OCI-LY7 (cell line): Measurements from ENCODE around the gene KCNIP3. TPM values are rescaled to one million over a fixed set of nuclear protein-coding genes. Genes with fewer than 3 reads are reported as not detected.

Source experiments
- BruUV-seq: library from RNA; stranded (reverse); fragments of 400-500 nt; replicated peaks from 2 replicates; lab custom pipeline; 2021; lab: Mats Ljungman, UMichigan
- CTCF ChIA-PET: fragments of 300-600 bp; sonication (Branson Sonifier 250); formaldehyde crosslinking; loops from one replicate; lab custom pipeline; 2022; ENCODE audit warnings: antibody characterized with exemption; ENCODE audit not compliant: unreplicated experiment; lab: Charles Lee
- POLR2A ChIA-PET: fragments of 300-600 bp; sonication (Branson Sonifier 250); formaldehyde crosslinking; loops from one replicate; lab custom pipeline; 2022; ENCODE audit warnings: antibody characterized with exemption; lab: Charles Lee
- DNase-seq: peaks from one replicate; pipeline ENCODE4 v3.0.0-alpha.2; 2015; ENCODE audit warnings: low spot score
- H2AFZ ChIP-seq: fragments of 200-600 bp; sonication (generic), shearing (Covaris generic); 2 replicates; pipeline ENCODE4 v1.6.1; 2014; ENCODE audit warnings: mild to moderate bottlenecking, antibody characterized with exemption, low read length, moderate library complexity
- H3K27ac ChIP-seq: fragments of 200-600 bp; sonication (generic); 2 replicates; pipeline ENCODE4 v1.5.1; 2014; ENCODE audit warnings: mixed run types, low read depth, mild to moderate bottlenecking, moderate library complexity, low read length, inconsistent platforms; ENCODE audit not compliant: poor library complexity, severe bottlenecking
- H3K36me3 ChIP-seq: fragments of 200-600 bp; sonication (generic); 2 replicates; pipeline ENCODE4 v1.6.1; 2014; ENCODE audit warnings: mild to moderate bottlenecking, antibody characterized with exemption, low read length, moderate library complexity, mixed read lengths; ENCODE audit not compliant: insufficient read depth
- H3K4me1 ChIP-seq: fragments of 200-600 bp; sonication (generic); 2 replicates; pipeline ENCODE4 v1.5.1; 2014; ENCODE audit warnings: mild to moderate bottlenecking, low read length; ENCODE audit not compliant: insufficient read depth, poor library complexity, severe bottlenecking
- H3K4me2 ChIP-seq: fragments of 200-600 bp; sonication (generic); 2 replicates; pipeline ENCODE4 v1.6.1; 2014; ENCODE audit warnings: mild to moderate bottlenecking, low read length
- H3K4me3 ChIP-seq: fragments of 200-600 bp; sonication (generic); 2 replicates; pipeline ENCODE4 v1.5.1; 2014; ENCODE audit warnings: mild to moderate bottlenecking, low read depth, low read length; ENCODE audit not compliant: poor library complexity, severe bottlenecking
- H3K79me2 ChIP-seq: fragments of 200-600 bp; sonication (generic); 2 replicates; pipeline ENCODE4 v1.6.1; 2016; ENCODE audit warnings: low read depth, mild to moderate bottlenecking, low read length, moderate library complexity, mixed read lengths; ENCODE audit not compliant: insufficient read depth
- H3K9me2 ChIP-seq: fragments of 200-600 bp; sonication (generic); 2 replicates; pipeline ENCODE4 v1.6.1; 2016; ENCODE audit warnings: mild to moderate bottlenecking, low read length, mixed read lengths; ENCODE audit not compliant: insufficient read depth
- H3K9me3 ChIP-seq: fragments of 200-600 bp; sonication (generic); 2 replicates; pipeline ENCODE4 v1.6.1; 2014; ENCODE audit warnings: mild to moderate bottlenecking, mixed run types, low read length, mixed read lengths
- H4K20me1 ChIP-seq: fragments of 200-600 bp; sonication (generic); 2 replicates; pipeline ENCODE4 v1.6.1; 2014; ENCODE audit warnings: mild to moderate bottlenecking, antibody characterized with exemption, low read length, moderate library complexity, mixed read lengths; ENCODE audit not compliant: insufficient read depth
- EZH2phosphoT487 ChIP-seq: fragments of 200-600 bp; sonication (generic); IDR thresholded peaks from 2 replicates; pipeline ENCODE4 v1.6.1; 2018; ENCODE audit warnings: low read depth, borderline replicate concordance, mild to moderate bottlenecking, mixed run types, antibody characterized with exemption, low read length, moderate library complexity, mixed read lengths
- intact Hi-C: fragments of 100-400 bp; cut with micrococcal nuclease; formaldehyde crosslinking; loops from one replicate; pipeline ENCODE4 v1.10.0; 2022; ENCODE audit not compliant: unreplicated experiment
- total RNA-seq, 2 experiments: library from RNA; depleted of rRNA in 1 of 2; stranded (reverse); fragments of >200 nt in 1 of 2; shearing (Covaris generic) in 1 of 2; gene quantifications; 2 replicates each; pipeline ENCODE4 v1.2.3, GENCODE V29; 2014 to 2022
- TF ChIP-seq, protein P1 (sequence below): fragments of 200-600 bp; sonication (generic); conservative IDR thresholded peaks from 2 replicates; pipeline ENCODE4 v1.5.1; 2014; ENCODE audit warnings: mild to moderate bottlenecking, antibody characterized with exemption, low read length, moderate library complexity, mixed read lengths

The KCNIP3 gene
- total RNA-seq, 2 experiments from 2014 or later, result not detected

DNA sequence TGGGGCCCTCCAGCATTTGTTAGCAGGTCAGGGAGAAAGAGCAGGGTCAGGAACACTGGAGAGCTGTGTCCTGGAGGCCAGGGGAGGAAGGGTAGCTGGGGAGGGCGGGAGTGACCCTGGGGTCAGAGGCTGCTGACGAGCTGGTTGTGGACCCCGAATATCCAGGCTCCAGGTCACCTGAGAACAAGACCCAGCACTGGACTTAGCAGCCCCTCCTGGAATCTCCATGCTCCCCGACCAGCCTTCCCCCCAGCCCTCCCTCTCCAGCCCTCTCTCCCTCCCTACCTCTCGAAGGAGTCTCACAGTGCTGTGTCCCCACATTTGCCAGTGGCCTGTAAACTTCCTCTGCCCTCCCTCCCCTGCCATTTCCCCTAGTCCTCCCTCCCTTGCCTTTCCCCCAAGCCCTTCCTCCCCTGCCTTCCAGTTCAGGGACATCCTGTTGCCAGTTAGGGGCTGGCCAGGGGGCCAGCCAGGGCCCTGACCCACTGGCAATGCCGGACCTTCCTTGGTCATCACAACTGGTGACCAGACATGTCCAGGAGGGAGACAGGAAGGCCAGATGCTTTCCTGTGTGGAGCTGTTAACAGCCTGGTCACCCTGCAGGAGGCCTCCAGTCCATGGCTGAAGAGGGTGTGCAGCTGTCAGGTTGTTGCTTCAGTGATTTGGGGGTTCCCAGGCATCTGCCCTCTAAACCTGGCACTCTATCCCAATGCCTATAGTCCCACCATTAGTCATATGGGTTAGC lies 55.3 kb downstream of the KCNIP3 start:
- POLR2A ChIA-PET, result no interaction called here

DNA sequence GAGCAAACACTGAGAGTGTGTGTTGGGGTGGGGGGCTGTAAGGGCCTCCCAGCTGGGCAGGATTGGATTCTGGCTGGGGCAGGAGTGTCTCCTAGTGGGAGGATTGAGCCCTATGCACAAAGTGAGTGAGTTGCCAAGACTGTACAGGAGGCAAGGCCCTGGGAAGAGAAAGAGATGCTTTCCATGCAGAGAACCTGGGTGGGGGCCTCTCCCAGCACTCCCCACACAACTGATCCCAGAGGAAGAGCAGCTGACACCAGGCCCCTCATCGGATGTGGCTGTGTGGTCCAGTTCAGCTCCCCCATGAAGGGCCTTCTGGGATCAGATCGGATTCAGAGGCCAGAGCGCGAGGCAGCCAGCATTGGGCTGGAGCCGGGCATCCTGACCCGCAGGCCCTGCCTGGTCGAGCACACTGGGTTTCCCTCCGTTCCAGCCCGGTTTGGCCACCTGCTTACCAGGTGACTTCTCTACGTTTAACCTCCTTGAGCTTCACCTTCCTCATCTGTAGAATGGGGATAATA lies 56.0 kb downstream of the KCNIP3 start:
- intact Hi-C loops, result no loop called here
- no peaks in the 10 kb centered on the region for H3K79me2 ChIP-seq
- CTCF ChIA-PET, result no interaction called here
- no peak for DNase-seq
- H3K4me2 ChIP-seq, result no peak overlapping the region
- no peak overlapping the region for H3K4me3 ChIP-seq
- no peaks in the 10 kb centered on the region for H4K20me1 ChIP-seq
- POLR2A ChIA-PET, result no interaction called here
- no TSS peak for BruUV-seq
- H3K36me3 ChIP-seq, result no peaks in the 10 kb centered on the region
- H3K9me3 ChIP-seq, result no peaks in the 10 kb centered on the region
- no peaks in the 10 kb centered on the region for H3K4me1 ChIP-seq
- H3K9me2 ChIP-seq, result no peaks in the 10 kb centered on the region
- H2AFZ ChIP-seq, result no peak overlapping the region
- TF ChIP-seq, protein P1, sequence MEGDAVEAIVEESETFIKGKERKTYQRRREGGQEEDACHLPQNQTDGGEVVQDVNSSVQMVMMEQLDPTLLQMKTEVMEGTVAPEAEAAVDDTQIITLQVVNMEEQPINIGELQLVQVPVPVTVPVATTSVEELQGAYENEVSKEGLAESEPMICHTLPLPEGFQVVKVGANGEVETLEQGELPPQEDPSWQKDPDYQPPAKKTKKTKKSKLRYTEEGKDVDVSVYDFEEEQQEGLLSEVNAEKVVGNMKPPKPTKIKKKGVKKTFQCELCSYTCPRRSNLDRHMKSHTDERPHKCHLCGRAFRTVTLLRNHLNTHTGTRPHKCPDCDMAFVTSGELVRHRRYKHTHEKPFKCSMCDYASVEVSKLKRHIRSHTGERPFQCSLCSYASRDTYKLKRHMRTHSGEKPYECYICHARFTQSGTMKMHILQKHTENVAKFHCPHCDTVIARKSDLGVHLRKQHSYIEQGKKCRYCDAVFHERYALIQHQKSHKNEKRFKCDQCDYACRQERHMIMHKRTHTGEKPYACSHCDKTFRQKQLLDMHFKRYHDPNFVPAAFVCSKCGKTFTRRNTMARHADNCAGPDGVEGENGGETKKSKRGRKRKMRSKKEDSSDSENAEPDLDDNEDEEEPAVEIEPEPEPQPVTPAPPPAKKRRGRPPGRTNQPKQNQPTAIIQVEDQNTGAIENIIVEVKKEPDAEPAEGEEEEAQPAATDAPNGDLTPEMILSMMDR, result no peak
- TF ChIP-seq EZH2phosphoT487, result no peak
- H3K27ac ChIP-seq, result no peak overlapping the region

More for the DNA sequence above, 55.3 kb downstream of the KCNIP3 start:
- Histone ChIP-seq H3K9me2 (no peaks in the 10 kb centered on the region), H3K4me1 (no peaks in the 10 kb centered on the region), H3K9me3 (no peaks in the 10 kb centered on the region), H3K79me2 (no peaks in the 10 kb centered on the region), H3K27ac (no peak overlapping the region), H4K20me1 (no peaks in the 10 kb centered on the region), H2AFZ (no peak overlapping the region), H3K36me3 (no peaks in the 10 kb centered on the region), H3K4me3 (no peak overlapping the region), H3K4me2 (no peak overlapping the region)
- CTCF ChIA-PET, result no interaction called here
- BruUV-seq, result no TSS peak
- intact Hi-C loops, result no loop called here
- no peak for DNase-seq
- TF ChIP-seq EZH2phosphoT487, result no peak
- TF ChIP-seq, protein P1, result no peak
